ENCODE measurements around the gene ME3.

- TF ChIP-seq POLR2AphosphoS5 (IDR thresholded peaks at IDR 0.05; ENCODE audit: low read depth, low read length) (no peak), TAF1 (IDR thresholded peaks at IDR 0.05; ENCODE audit: borderline replicate concordance, insufficient read depth, low read length) (no peak), REST (IDR thresholded peaks at IDR 0.05; ENCODE audit: insufficient read depth in 1 of 2, low read depth in 2 of 2, low read length in 2 of 2) (no peak)
These were observed 136.6 kb downstream of the ME3 start for GRCh38 chr11:86535773-86536172.

Measured in PFSK-1 (cell line).